GM12878 (cell line): ENCODE data around the gene SLC5A8. TPM values are rescaled to one million over a fixed set of nuclear protein-coding genes. Genes with fewer than 3 reads are reported as not detected.

Experiments used
- ATAC-seq: fragments of 200-7000 bp; cut with Tn5 transposase; 3 replicates; pipeline ENCODE4 v1.9.1; 2020; ENCODE audit warnings: mild to moderate bottlenecking, moderate library complexity
- BruUV-seq: library from RNA; stranded (reverse); fragments of 400-500 nt; replicated peaks from 2 replicates; lab custom pipeline; 2021; lab: Mats Ljungman, UMichigan
- CTCF ChIA-PET: fragments of 300-600 bp; sonication (Branson Sonifier 250); formaldehyde crosslinking; extraction: SDS; loops from one replicate; lab custom pipeline; 2021; ENCODE audit warnings: inconsistent platforms; lab: Yijun Ruan, JAX
- POLR2A ChIA-PET: fragments of 350-600 bp; formaldehyde crosslinking; extraction: SDS; loops from one replicate; lab custom pipeline; 2021; ENCODE audit warnings: inconsistent platforms; lab: Charles Lee
- RAD21 ChIA-PET: fragments of 300-600 bp; sonication (Branson Sonifier 250); formaldehyde crosslinking; loops from one replicate; lab custom pipeline; 2023; ENCODE audit warnings: antibody characterized with exemption; ENCODE audit not compliant: unreplicated experiment; lab: Charles Lee
- SMC1A ChIA-PET: fragments of 300-600 bp; sonication (Branson Sonifier 250); formaldehyde crosslinking; loops from one replicate; lab custom pipeline; 2023; ENCODE audit not compliant: unreplicated experiment, uncharacterized antibody; lab: Charles Lee
- DNase-seq: peaks from one replicate; pipeline ENCODE4 v3.0.0-alpha.2; 2011; ENCODE audit warnings: low read depth, low spot score
- FAIRE-seq: peaks from 3 replicates; lab custom pipeline; 2011; peaks lifted over from hg19 to GRCh38; lab: Jason Lieb, UNC
- H2AFZ ChIP-seq: 2 replicates; pipeline ENCODE4 v1.6.0; 2011; ENCODE audit warnings: low read depth, low read length, control low read depth; ENCODE audit not compliant: control insufficient read depth
- H3K27ac ChIP-seq: 2 replicates; pipeline ENCODE4 v1.5.1; 2011; ENCODE audit warnings: control low read depth; ENCODE audit not compliant: control insufficient read depth, insufficient read depth
- H3K27me3 ChIP-seq, 2 experiments: replicated peaks in 1 of 2; 2 replicates each; pipeline versions ENCODE4 v1.6.0 to v1.6.1; 2011; ENCODE audit warnings: low read length in 1 of 2; ENCODE audit not compliant: control insufficient read depth in 2 of 2, insufficient read depth in 2 of 2
- H3K36me3 ChIP-seq, 2 experiments: 2 replicates each; pipeline ENCODE4 v1.5.1; 2011; ENCODE audit warnings: low read length in 1 of 2; ENCODE audit not compliant: control insufficient read depth in 2 of 2, insufficient read depth in 2 of 2
- H3K4me1 ChIP-seq: 2 replicates; pipeline ENCODE4 v1.6.1; 2011; ENCODE audit warnings: mild to moderate bottlenecking, low read length, moderate library complexity, mixed read lengths; ENCODE audit not compliant: control insufficient read depth, insufficient read depth
- H3K4me2 ChIP-seq: 2 replicates; pipeline ENCODE4 v1.6.0; 2011; ENCODE audit warnings: control low read depth; ENCODE audit not compliant: control insufficient read depth, insufficient read depth
- H3K4me3 ChIP-seq: fragments of 200-600 bp; sonication (generic); 2 replicates; pipeline ENCODE4 v1.5.1; 2016
- H3K79me2 ChIP-seq: 2 replicates; pipeline ENCODE4 v1.6.0; 2011; ENCODE audit warnings: low read length; ENCODE audit not compliant: control insufficient read depth, insufficient read depth
- H3K9ac ChIP-seq: 2 replicates; pipeline ENCODE4 v1.8.0; 2011; ENCODE audit warnings: low read length, control low read depth, mixed read lengths; ENCODE audit not compliant: control insufficient read depth, insufficient read depth
- H3K9me3 ChIP-seq: replicated peaks from 3 replicates; pipeline ENCODE4 v1.5.1; 2011; ENCODE audit warnings: mild to moderate bottlenecking, low read length; ENCODE audit not compliant: control insufficient read depth, insufficient read depth
- H4K20me1 ChIP-seq: 2 replicates; pipeline ENCODE4 v1.6.0; 2011; ENCODE audit not compliant: control insufficient read depth, insufficient read depth
- ASH2L ChIP-seq: fragments of 300-600, 200-600 bp; sonication (generic); IDR thresholded peaks from 2 replicates; pipeline ENCODE4 v1.6.1; 2017; ENCODE audit warnings: low read depth, mild to moderate bottlenecking, borderline replicate concordance
- BCL3 ChIP-seq: IDR thresholded peaks from 2 replicates; pipeline ENCODE4 v1.6.1; 2011; ENCODE audit warnings: borderline replicate concordance, low read depth, mild to moderate bottlenecking, moderate library complexity, low read length; ENCODE audit not compliant: insufficient read depth, poor library complexity, severe bottlenecking
- CBX3 ChIP-seq: fragments of 200-600 bp; sonication (generic); IDR thresholded peaks from 2 replicates; pipeline ENCODE4 v1.6.1; 2016; ENCODE audit warnings: low read depth, borderline replicate concordance
- CEBPB ChIP-seq, 2 experiments: fragments of 150-350 bp in 1 of 2; IDR thresholded peaks; 2 replicates each; pipeline ENCODE4 v1.6.1; 2012 to 2014; ENCODE audit warnings: low read depth in 2 of 2, low read length in 2 of 2, borderline replicate concordance in 1 of 2, inconsistent platforms in 1 of 2
- CUX1 ChIP-seq: IDR thresholded peaks from 2 replicates; pipeline ENCODE4 v1.6.1; 2012; ENCODE audit warnings: improper control_type of control experiment, low read depth, low read length; ENCODE audit not compliant: insufficient replicate concordance
- E2F8 ChIP-seq: fragments of 450-650 bp; IDR thresholded peaks from 2 replicates; pipeline ENCODE4 v1.6.1; 2018; ENCODE audit warnings: mild to moderate bottlenecking, low read depth, moderate library complexity; ENCODE audit not compliant: partially characterized antibody
- EED ChIP-seq: sonication (generic); IDR thresholded peaks from 2 replicates; pipeline ENCODE4 v1.6.1; 2016; ENCODE audit warnings: antibody characterized with exemption, low read depth
- GATAD2B ChIP-seq: fragments of 450-650 bp; conservative IDR thresholded peaks from 2 replicates; pipeline ENCODE4 v1.6.1; 2017; ENCODE audit warnings: low read depth, mild to moderate bottlenecking, moderate library complexity
- NBN ChIP-seq: fragments of 450-650 bp; IDR thresholded peaks from 2 replicates; pipeline ENCODE4 v1.6.1; 2016
- SREBF2 ChIP-seq: IDR thresholded peaks from 2 replicates; pipeline ENCODE4 v1.6.1; 2012; ENCODE audit warnings: mild to moderate bottlenecking, low read length
- ZBTB33 ChIP-seq: fragments of 450-650 bp; IDR thresholded peaks from 2 replicates; pipeline ENCODE4 v1.6.1; 2017; ENCODE audit warnings: mild to moderate bottlenecking
- ZNF24 ChIP-seq: fragments of 450-650 bp; IDR thresholded peaks from 2 replicates; pipeline ENCODE4 v1.6.1; 2017; ENCODE audit warnings: antibody characterized with exemption, mild to moderate bottlenecking
- WGBS: methylation state at CpG from one replicate; pipeline ENCODE4 v1.1.6; 2016; ENCODE audit warnings: low lambda C conversion rate; ENCODE audit not compliant: insufficient replicate concordance, insufficient coverage; ENCODE audit errors: missing lambda C conversion rate; 5-methylcytosine and 5-hydroxymethylcytosine counted together
- in situ Hi-C: fragments of 300-500 bp; cut with MboI; formaldehyde crosslinking; loops from 9 replicates; pipeline ENCODE4 v1.14.3; 2018; ENCODE audit warnings: mixed read lengths
- intact Hi-C: fragments of 100-400 bp; cut with micrococcal nuclease; formaldehyde crosslinking; loops from one replicate; pipeline ENCODE4 v1.14.2; 2022; ENCODE audit not compliant: unreplicated experiment
- polyA plus RNA-seq, 11 experiments: library from polyadenylated mRNA; depleted of rRNA in 4 of 11; unstranded in 6 of 11; stranded (reverse) in 5 of 11; fragments of >200 nt; fragmentation: Nextera tagmentation in 4 of 11; fragmentation: Illumina TruSeq in 1 of 11; extraction: Ambion mirVana in 4 of 11; extraction: Trizol in 1 of 11; gene quantifications; 1 replicate in 1 of 11; 2 replicates in 10 of 11; pipeline versions ENCODE4 v1.2.1 to v1.2.3, GENCODE V29; 2011 to 2016; ENCODE audit warnings: inconsistent platforms in 2 of 11, missing spikeins in 2 of 11, low read depth in 1 of 11
- total RNA-seq, 4 experiments: library from RNA; depleted of rRNA in 3 of 4; stranded (reverse); fragments of >200 nt in 3 of 4; fragmentation: Illumina TruSeq in 1 of 4; extraction: Trizol in 1 of 4; gene quantifications; 2 replicates each; pipeline versions ENCODE4 v1.2.1 to v1.2.3, GENCODE V29; 2013 to 2021
- TF ChIP-seq, protein P1 (sequence below): IDR thresholded peaks from 2 replicates; pipeline ENCODE4 v1.6.1; 2011; ENCODE audit warnings: low read depth, mild to moderate bottlenecking, low read length, moderate library complexity, borderline replicate concordance; ENCODE audit errors: extremely low read depth

SLC5A8 gene
- total and polyA plus RNA-seq, 10 of the 15 experiments (the other 5 are each of a cell fraction or from before 2014, with no cell fraction given), result not detected

- intact Hi-C loops (no loop called here), in situ Hi-C loops (no loop called here)
- H3K4me2 ChIP-seq, result no peak overlapping the region
- CTCF ChIA-PET, result no interaction called here
- RAD21 ChIA-PET, result no interaction called here
- SMC1A ChIA-PET, result no interaction called here
- no peaks in the 10 kb centered on the region for H3K36me3 ChIP-seq
- H4K20me1 ChIP-seq, result no peaks in the 10 kb centered on the region
- no peak overlapping the region for H3K27ac ChIP-seq
- no peaks in the 10 kb centered on the region for H3K4me1 ChIP-seq
- H3K27me3 ChIP-seq, result no peaks in the 10 kb centered on the region
- DNase-seq (no peak), FAIRE-seq (no peak), ATAC-seq (no peak)
- no peak overlapping the region for H3K4me3 ChIP-seq
- POLR2A ChIA-PET, result no interaction called here
- no peaks in the 10 kb centered on the region for H3K9me3 ChIP-seq
- no TSS peak for BruUV-seq
- no peak overlapping the region for H3K9ac ChIP-seq
- no peaks in the 10 kb centered on the region for H3K79me2 ChIP-seq
- 41% methylated on average over 2 of the region's 2 CpGs for WGBS
- no peak overlapping the region for H2AFZ ChIP-seq
- TF ChIP-seq EED (no peak), NBN (no peak), CUX1 (no peak), ZNF24 (no peak), CEBPB (IDR thresholded peaks at IDR 0.05; ENCODE audit: borderline replicate concordance in 1 of 2, low read depth in 2 of 2, low read length in 2 of 2) (no peak), ASH2L (no peak), ZBTB33 (no peak), CBX3 (no peak), E2F8 (no peak), SREBF2 (no peak), GATAD2B (no peak), BCL3 (no peak)
- TF ChIP-seq, protein P1, sequence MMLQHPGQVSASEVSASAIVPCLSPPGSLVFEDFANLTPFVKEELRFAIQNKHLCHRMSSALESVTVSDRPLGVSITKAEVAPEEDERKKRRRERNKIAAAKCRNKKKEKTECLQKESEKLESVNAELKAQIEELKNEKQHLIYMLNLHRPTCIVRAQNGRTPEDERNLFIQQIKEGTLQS, result no peak
Observed at GRCh38 chr12:101243074-101243473, 33.0 kb upstream of the SLC5A8 start.
